ENCODE data around the gene TRIM26.
"Not testable (repeated sequence)": the region's sequence is repeated elsewhere in the genome, so short reads cannot be mapped to it uniquely, and the experiment has no call there.

Gene TRIM26

DNA sequence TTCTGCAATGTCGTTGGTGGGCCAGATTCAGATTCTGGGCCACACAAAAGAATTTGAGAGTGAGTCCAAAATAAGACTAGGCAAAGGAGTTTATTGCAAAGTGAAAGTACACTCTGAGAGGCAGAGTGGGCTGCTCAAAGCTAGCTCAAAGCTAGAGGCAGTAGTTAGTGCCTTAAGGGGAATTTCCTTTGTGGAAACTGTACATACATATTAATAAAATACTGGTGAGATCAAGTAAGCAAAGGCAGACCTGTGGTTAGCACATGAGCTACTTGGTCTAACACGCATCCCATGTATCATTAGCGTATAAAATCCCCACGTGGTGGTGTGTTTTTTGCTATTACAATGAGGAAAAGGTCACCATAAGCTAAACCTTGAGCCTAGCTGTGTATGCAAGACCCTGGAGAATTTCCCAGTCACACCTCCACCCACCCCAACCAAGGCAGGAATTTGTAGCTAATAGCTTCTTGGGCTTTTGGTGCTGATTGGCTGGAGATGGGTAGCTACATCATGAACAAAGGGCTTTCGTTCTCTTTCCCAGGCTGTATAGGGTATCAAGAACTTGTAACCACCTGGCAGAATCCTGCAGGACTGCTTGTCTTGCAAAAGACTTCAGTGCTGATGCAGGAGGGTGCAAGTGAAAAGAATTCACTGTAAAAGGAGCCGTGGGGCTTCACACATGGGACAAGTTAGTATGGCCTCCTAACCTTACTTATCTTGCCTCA is 14.7 kb upstream of the TRIM26 start:
- H3K9me3 ChIP-seq: peaks cover 20% of the 10 kb centered on the region
- TF ChIP-seq Cebpa-rat (IDR thresholded peaks at IDR 0.05): no peak
- peaks cover 19% of the 10 kb centered on the region for H3K4me1 ChIP-seq
- H3K27me3 ChIP-seq: no peaks in the 10 kb centered on the region
- no peaks in the 10 kb centered on the region for H4K20me1 ChIP-seq
- H3K36me3 ChIP-seq: no peaks in the 10 kb centered on the region
- H3K9ac ChIP-seq: no peak overlapping the region
- H3K4me3 ChIP-seq: no peak overlapping the region
- no peak overlapping the region for H3K4me2 ChIP-seq
- H3K27ac ChIP-seq: no peak overlapping the region

DNA sequence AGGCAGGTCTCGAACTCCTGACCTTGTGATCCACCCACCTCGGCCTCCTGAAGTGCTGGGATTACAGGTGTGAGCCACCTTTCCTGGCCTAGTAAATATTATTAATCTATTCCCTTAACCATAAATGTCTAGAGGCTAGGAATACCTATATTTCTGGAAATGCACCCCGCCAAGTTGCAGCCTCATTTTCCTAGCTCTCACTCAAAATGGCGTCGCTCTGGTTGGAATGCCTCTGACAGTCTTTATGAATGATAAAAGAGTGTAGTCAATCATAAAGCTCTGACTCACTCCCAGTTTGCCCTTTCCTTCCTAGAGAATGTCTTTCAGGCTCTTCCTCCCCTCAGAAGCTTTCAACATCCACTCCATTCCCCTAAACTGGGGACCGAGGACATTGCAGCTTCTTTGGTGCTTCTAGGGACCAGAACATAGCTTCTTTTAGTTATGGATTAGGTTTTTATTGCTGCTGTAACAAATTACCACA is 14.1 kb upstream of the TRIM26 start:
- Histone ChIP-seq H4K20me1 (no peaks in the 10 kb centered on the region), H3K4me1 (peaks cover 19% of the 10 kb centered on the region), H3K4me2 (no peak overlapping the region), H3K9me3 (peaks cover 26% of the 10 kb centered on the region), H3K36me3 (no peaks in the 10 kb centered on the region), H3K27me3 (no peaks in the 10 kb centered on the region), H3K4me3 (no peak overlapping the region), H3K9ac (no peak overlapping the region), H3K27ac (no peak overlapping the region)
- TF ChIP-seq Cebpa-rat (IDR thresholded peaks at IDR 0.05): no peak

- no peaks in the 10 kb centered on the region for H3K4me1 ChIP-seq
- H3K4me2 ChIP-seq: no peak overlapping the region
- peaks cover 31% of the 10 kb centered on the region for H3K9me3 ChIP-seq
- H4K20me1 ChIP-seq: no peaks in the 10 kb centered on the region
- no peak for TF ChIP-seq Cebpa-rat (IDR thresholded peaks at IDR 0.05)
- H3K27me3 ChIP-seq: no peaks in the 10 kb centered on the region
- no peak overlapping the region for H3K9ac ChIP-seq
- H3K36me3 ChIP-seq: no peaks in the 10 kb centered on the region
- H3K4me3 ChIP-seq: no peak overlapping the region
- no peak overlapping the region for H3K27ac ChIP-seq
Observed at GRCh38 chr6:30223339-30223738, 10.1 kb upstream of the TRIM26 start.

DNA sequence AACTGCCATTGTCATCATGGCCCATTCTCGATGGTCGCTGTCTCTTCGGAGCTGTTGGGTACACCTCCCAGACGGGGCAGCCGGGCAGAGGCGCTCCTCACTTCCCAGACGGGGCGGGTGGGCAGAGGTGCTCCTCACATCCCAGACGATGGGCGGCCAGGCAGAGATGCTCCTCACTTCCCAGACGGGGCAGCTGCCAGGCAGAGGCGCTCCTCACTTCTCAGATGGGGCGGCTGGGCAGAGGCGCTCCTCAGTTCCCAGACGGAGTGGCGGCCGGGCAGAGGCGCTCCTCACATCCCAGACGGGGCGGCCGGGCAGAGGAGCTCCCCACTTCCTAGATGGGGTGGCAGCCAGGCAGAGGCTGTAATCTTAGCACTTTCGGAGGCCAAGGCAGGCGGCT is 8.8 kb upstream of the TRIM26 start:
- peaks cover 31% of the 10 kb centered on the region for H3K9me3 ChIP-seq
- not testable (repeated sequence) for H3K27me3 ChIP-seq, H3K4me1 ChIP-seq, H3K4me3 ChIP-seq, H4K20me1 ChIP-seq, H3K36me3 ChIP-seq, H3K27ac ChIP-seq, H3K9ac ChIP-seq, H3K4me2 ChIP-seq

DNA sequence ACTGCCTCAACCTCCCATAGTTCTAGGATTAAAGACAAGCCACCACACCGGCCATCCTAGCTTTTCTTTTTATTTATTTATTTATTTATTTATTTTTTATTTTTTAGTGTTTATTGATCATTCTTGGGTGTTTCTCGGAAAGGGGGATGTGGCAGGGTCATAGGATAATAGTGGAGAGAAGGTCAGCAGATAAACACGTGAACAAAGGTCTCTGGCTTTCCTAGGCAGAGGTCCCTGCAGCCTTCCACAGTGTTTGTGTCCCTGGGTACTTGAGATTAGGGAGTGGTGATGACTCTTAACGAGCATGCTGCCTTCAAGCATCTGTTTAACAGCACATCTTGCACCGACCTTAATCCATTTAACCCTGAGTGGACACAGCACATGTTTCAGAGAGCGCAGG is 8.2 kb upstream of the TRIM26 start:
- H3K4me1 ChIP-seq, H3K27ac ChIP-seq, H3K4me3 ChIP-seq, H4K20me1 ChIP-seq, H3K9ac ChIP-seq, H3K36me3 ChIP-seq, H3K27me3 ChIP-seq, H3K4me2 ChIP-seq: not testable (repeated sequence)
- peaks cover 31% of the 10 kb centered on the region for H3K9me3 ChIP-seq

- Histone ChIP-seq H3K9ac (no peak overlapping the region), H3K36me3 (no peaks in the 10 kb centered on the region), H3K27me3 (no peaks in the 10 kb centered on the region), H4K20me1 (no peaks in the 10 kb centered on the region), H3K27ac (no peak overlapping the region), H3K4me3 (no peak overlapping the region), H3K9me3 (peaks cover 25% of the 10 kb centered on the region), H3K4me2 (no peak overlapping the region), H3K4me1 (peaks cover 24% of the 10 kb centered on the region)
- TF ChIP-seq Cebpa-rat (IDR thresholded peaks at IDR 0.05): no peak
Observed at GRCh38 chr6:30219244-30219643, 6.0 kb upstream of the TRIM26 start.

DNA sequence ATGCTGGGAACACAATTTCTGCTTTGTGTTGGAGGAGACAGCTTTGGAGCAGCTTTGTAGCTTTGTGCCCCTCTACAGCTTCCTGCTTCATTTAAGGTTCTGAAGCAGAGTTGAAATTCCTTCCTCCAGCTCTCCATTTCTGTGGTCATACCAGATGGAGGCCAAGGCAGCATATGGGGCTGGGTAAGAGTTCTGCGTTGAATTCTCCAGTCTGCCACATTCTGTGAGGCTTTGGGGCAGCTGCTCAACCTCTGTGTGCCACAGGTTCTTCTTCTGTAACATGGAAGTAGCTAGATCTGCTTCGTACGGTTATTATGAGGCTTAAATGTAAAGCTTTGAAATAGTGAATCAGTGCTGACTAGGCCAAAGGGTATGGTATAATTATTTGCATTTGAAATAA is 2.9 kb upstream of the TRIM26 start:
- no peak for TF ChIP-seq Cebpa-rat (IDR thresholded peaks at IDR 0.05)

DNA sequence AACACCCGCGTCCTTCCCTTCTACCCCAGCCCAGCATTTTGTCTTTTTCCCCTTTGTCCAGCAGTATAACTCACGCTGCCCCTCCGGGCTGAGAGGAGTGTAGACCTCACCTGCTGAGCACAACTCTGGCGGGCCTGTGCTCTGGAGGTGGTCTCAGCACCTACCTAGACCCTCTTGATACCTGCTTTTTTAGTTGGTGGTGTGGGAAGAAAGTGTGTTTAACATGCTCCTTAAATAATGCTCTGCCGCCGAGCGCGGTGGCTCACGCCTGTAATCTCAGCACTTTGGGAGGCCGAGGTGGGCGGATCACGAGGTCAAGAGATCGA is 1.4 kb upstream of the TRIM26 start:
- peaks cover 57% of the 10 kb centered on the region for H3K4me1 ChIP-seq
- peak overlapping the region; percentile 88 for H3K4me3 ChIP-seq
- peak overlapping the region; percentile 85; the same call in 1 of the 2 replicates for H3K27ac ChIP-seq
- peaks cover 32% of the 10 kb centered on the region for H4K20me1 ChIP-seq
- H3K9ac ChIP-seq: peak overlapping the region; percentile 79; the same call in 1 of the 2 replicates
- TF ChIP-seq Cebpa-rat (IDR thresholded peaks at IDR 0.05): no peak
- H3K4me2 ChIP-seq: peak overlapping the region; percentile 94
- H3K36me3 ChIP-seq: no peaks in the 10 kb centered on the region
- no peaks in the 10 kb centered on the region for H3K27me3 ChIP-seq
- H3K9me3 ChIP-seq: no peaks in the 10 kb centered on the region

More for the DNA sequence above, 2.9 kb upstream of the TRIM26 start:
- Histone ChIP-seq H3K4me1 (peaks cover 45% of the 10 kb centered on the region), H3K9ac (no peak overlapping the region), H3K9me3 (no peaks in the 10 kb centered on the region), H3K27me3 (no peaks in the 10 kb centered on the region), H3K4me2 (peak overlapping the region; percentile 16; the same call in 1 of the 2 replicates), H4K20me1 (peaks cover 18% of the 10 kb centered on the region), H3K36me3 (no peaks in the 10 kb centered on the region), H3K27ac (peak overlapping the region; percentile 35; the same call in 1 of the 2 replicates), H3K4me3 (no peak overlapping the region)

DNA sequence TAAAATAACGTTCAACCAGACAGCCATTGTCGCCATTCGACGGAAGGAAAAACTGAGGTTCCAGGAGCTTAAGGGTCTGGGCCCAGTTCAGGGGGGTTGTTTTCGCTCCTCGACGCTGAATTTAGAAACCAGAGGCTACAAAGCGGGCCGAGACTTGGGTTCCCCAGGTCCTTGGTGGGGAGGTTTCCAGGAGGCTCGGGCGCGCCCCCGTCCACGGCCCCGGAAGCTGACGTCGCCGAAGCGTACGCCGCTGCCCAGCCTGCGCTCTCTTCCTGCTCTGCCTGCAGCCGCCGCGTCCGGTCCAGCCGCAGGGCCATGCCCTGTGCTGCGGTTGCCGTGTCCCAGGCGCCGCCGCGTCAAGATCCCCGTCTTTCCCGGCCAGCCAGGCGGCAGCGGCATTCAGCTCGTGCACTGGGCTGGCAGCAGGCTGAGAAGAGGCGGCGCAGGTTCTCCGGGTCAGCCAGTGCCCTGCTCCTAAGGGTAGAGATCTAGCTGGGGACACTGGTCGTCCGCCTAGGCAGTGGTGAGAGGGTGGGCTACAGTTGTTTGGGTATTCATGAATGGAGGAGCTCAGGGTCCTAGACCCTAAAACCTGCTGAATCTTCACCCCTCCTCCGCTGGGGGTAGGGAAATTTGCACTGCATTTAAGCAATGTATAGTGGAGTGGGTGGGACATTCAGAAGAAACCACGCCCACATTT is 901 bp upstream of the TRIM26 start:
- peak overlapping the region; percentile 79 for H3K9ac ChIP-seq
- peaks cover 37% of the 10 kb centered on the region for H4K20me1 ChIP-seq
- no peaks in the 10 kb centered on the region for H3K9me3 ChIP-seq
- H3K27me3 ChIP-seq: no peaks in the 10 kb centered on the region
- no peak for TF ChIP-seq Cebpa-rat (IDR thresholded peaks at IDR 0.05)
- peaks cover 63% of the 10 kb centered on the region for H3K4me1 ChIP-seq
- H3K36me3 ChIP-seq: no peaks in the 10 kb centered on the region
- peak overlapping the region; percentile 85 for H3K27ac ChIP-seq
- H3K4me2 ChIP-seq: peak overlapping the region; percentile 94
- H3K4me3 ChIP-seq: peak overlapping the region; percentile 88

DNA sequence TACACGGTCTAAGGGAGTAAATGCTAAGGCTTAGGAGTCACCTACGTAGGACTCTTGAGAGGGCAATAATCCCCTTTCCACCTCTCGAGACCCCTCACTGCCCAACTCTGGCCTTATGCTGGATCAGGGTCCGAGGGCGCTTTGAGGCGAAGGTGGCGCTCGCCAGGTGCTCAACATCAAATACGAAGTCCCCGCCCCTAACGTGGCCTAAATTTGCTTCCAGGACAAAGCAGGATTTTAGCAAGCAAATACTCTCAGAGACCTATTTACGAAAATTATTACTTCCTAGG is 406 bp upstream of the TRIM26 start:
- H3K9ac ChIP-seq: peak overlapping the region; percentile 79
- no peaks in the 10 kb centered on the region for H3K36me3 ChIP-seq
- peak overlapping the region; percentile 94 for H3K4me2 ChIP-seq
- peaks cover 67% of the 10 kb centered on the region for H3K4me1 ChIP-seq
- no peaks in the 10 kb centered on the region for H3K27me3 ChIP-seq
- peak overlapping the region; percentile 88 for H3K4me3 ChIP-seq
- TF ChIP-seq Cebpa-rat (IDR thresholded peaks at IDR 0.05): no peak
- peak overlapping the region; percentile 85 for H3K27ac ChIP-seq
- H3K9me3 ChIP-seq: no peaks in the 10 kb centered on the region
- peaks cover 42% of the 10 kb centered on the region for H4K20me1 ChIP-seq
